Activated naive CD4-positive, alpha-beta T cell treated with anti-CD3 and anti-CD28 coated beads, Interleukin-2, amount 50 U/mL, for 24 hours (primary cell): Measurements from ENCODE around the gene AZIN2.
A peak's percentile ranks its signal among the peaks of the same experiment; 100 is the strongest.
"Not testable (repeated sequence)": the region's sequence is repeated elsewhere in the genome, so short reads cannot be mapped to it uniquely, and the experiment has no call there.

ENCODE experiments used
- H3K27ac Mint-ChIP-seq: one replicate; pipeline ENCODE4 v1.8.0; 2021; ENCODE audit warnings: mild to moderate bottlenecking, mixed read lengths
- H3K27me3 Mint-ChIP-seq: one replicate; pipeline ENCODE4 v1.8.0; 2021; ENCODE audit warnings: mixed read lengths
- H3K36me3 Mint-ChIP-seq: one replicate; pipeline ENCODE4 v1.8.0; 2021; ENCODE audit warnings: mixed read lengths
- H3K4me1 Mint-ChIP-seq: one replicate; pipeline ENCODE4 v1.8.0; 2021; ENCODE audit warnings: mixed read lengths
- H3K4me3 Mint-ChIP-seq: one replicate; pipeline ENCODE4 v1.8.0; 2021; ENCODE audit warnings: mild to moderate bottlenecking, mixed read lengths
- H3K9me3 Mint-ChIP-seq: one replicate; pipeline ENCODE4 v1.8.0; 2021; ENCODE audit warnings: mixed read lengths

AZIN2 gene

DNA sequence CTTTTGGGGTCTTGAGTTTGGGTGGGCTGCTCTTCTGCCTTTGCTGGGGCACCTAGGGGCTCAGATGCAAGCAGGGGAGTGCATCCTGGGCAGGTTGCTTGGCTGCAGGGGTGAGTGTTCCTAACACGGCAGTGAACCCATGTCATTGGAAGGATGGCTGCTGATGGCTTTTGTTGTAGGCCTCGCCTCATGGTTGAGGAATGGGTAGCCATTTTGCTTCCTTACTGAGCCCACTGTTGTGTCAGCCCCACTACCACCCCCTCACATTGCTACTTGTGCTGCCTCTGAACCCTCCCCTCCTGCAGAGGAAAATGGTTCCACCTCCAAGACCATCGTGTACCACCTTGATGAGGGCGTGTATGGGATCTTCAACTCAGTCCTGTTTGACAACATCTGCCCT lies 16.8 kb downstream of the AZIN2 start:
- H3K27ac Mint-ChIP-seq, result no peak overlapping the region
- no peaks in the 10 kb centered on the region for H3K36me3 Mint-ChIP-seq
- H3K9me3 Mint-ChIP-seq, result no peaks in the 10 kb centered on the region
- peaks cover 60% of the 10 kb centered on the region for H3K4me1 Mint-ChIP-seq
- H3K4me3 Mint-ChIP-seq, result no peak overlapping the region
- no peaks in the 10 kb centered on the region for H3K27me3 Mint-ChIP-seq

DNA sequence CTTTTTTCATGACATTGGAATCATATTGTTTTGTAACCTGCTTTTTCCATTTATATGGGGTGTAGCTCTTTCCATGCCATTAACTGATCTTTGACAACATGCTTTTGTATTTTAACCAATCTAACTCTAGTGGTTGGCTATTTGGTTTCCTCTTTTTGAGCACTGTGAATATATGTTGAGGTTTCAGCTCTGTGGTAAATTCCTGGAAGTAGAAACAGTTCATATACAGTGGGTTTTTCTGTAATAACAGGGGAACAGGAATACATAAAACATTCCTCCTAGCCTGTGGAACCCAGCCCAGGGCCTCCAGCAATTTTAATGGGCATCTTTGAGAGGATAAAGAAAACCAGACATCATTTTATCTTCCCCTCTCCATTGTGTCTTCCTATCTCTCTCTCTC lies 17.4 kb downstream of the AZIN2 start:
- H3K4me1 Mint-ChIP-seq, result peaks cover 60% of the 10 kb centered on the region
- H3K36me3 Mint-ChIP-seq, result no peaks in the 10 kb centered on the region
- H3K9me3 Mint-ChIP-seq, result no peaks in the 10 kb centered on the region
- H3K27ac Mint-ChIP-seq, result no peak overlapping the region
- no peaks in the 10 kb centered on the region for H3K27me3 Mint-ChIP-seq
- H3K4me3 Mint-ChIP-seq, result no peak overlapping the region

DNA sequence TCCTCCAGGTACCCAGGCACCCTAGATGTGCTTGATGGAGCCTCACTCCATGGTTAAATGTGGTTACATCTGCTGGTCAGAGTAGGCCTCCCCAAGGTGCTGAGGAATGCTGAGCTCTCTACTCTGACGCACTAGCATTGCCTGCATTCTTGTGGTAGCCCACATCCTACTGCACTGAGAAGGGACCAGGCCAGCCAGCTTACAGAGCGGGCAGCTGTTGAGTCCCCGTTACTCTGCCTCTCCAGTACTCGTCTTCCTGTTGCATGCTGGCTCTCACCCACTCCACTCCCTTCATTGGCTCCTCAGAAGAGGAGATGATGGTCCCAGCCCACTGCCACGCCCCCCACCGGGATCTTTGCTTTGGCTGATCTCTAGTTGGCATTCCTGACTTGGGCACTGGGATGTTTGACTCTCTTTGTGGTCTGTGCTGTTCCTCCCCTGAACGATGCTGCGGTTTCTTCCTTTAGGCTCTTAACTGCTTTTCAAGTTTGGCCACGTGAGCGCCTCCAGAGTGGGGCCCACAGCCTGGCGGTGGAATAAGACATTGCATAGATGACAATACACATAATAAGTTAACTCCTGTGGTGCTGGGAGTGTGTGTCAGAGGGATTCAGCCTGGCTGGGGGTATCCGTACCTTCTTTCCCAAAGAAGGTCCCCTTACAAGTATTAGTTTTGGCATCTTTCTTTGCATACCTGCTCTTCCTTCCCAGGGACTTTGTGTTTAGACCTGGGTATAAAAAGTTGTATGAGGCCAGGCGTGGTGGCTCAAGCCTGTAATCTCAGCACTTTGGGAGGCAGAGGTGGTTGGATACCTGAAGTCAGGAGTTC lies 18.6 kb downstream of the AZIN2 start:
- Mint-ChIP-seq H3K9me3 (no peaks in the 10 kb centered on the region), H3K4me3 (peak overlapping the region; percentile 77), H3K27ac (peak overlapping the region; percentile 93), H3K27me3 (no peaks in the 10 kb centered on the region), H3K36me3 (no peaks in the 10 kb centered on the region), H3K4me1 (peaks cover 60% of the 10 kb centered on the region)

DNA sequence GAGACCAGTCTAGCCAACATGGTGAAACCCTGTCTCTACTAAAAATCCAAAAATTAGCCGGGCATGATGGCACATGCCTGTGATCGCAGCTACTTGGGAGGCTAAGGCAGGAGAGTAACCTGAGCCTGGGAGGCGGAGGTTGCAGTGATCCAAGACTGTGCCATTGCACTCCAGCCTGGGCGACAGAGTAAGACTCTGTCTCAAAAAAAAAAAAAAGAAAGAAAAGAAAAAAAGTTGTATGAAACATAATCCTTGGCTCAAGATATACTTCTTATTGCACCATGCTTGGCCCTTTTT lies 19.1 kb downstream of the AZIN2 start:
- not testable (repeated sequence) for H3K36me3 Mint-ChIP-seq
- H3K4me1 Mint-ChIP-seq, result peaks cover 55% of the 10 kb centered on the region

DNA sequence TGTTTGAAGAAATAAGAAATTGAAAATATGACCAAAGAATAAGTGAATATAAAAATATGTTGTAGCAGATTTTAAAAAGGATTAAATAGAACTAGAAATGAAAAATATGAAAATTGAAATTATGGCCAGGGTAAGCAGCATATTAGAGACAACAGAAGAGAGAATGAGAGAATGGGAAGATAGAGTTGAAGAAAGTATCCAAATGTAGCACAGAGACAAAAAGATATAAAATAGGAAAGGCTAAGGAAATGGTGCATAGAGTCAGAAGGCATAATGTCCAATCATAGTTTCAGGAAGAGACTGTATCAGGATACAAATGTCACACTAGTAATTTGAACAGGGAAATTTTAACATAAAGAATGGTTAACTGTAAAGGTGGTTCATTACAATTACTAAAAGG lies 29.5 kb downstream of the AZIN2 start:
- no peaks in the 10 kb centered on the region for H3K9me3 Mint-ChIP-seq
- no peaks in the 10 kb centered on the region for H3K4me1 Mint-ChIP-seq
- H3K27me3 Mint-ChIP-seq, result no peaks in the 10 kb centered on the region
- H3K27ac Mint-ChIP-seq, result no peak overlapping the region
- no peak overlapping the region for H3K4me3 Mint-ChIP-seq
- H3K36me3 Mint-ChIP-seq, result peaks cover 2% of the 10 kb centered on the region

More for the DNA sequence above, 19.1 kb downstream of the AZIN2 start:
- Mint-ChIP-seq H3K27ac (peak overlapping the region; percentile 93), H3K4me3 (peak overlapping the region; percentile 77)
- not testable (repeated sequence) for H3K27me3 Mint-ChIP-seq, H3K9me3 Mint-ChIP-seq

DNA sequence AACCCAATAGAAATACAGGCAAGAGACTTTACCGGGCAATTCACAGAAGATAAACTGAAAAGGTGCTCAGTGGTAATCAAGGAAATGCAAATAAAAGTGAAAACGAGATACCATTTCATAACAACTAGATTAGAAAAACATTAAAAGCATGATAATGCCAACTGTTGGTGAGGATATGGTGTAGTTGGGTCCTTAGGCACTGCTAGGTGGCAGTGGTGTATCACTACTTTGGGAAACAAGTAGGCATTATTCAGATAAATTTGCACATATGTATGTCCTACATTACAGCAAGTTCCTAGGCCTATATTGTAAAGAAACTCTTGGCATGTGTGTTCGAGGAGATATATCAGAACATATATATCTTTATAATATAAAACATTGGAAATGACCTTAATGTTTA lies 31.0 kb downstream of the AZIN2 start:
- Mint-ChIP-seq H3K9me3 (no peaks in the 10 kb centered on the region), H3K36me3 (peaks cover 2% of the 10 kb centered on the region), H3K4me3 (no peak overlapping the region), H3K27me3 (no peaks in the 10 kb centered on the region), H3K4me1 (no peaks in the 10 kb centered on the region), H3K27ac (no peak overlapping the region)

DNA sequence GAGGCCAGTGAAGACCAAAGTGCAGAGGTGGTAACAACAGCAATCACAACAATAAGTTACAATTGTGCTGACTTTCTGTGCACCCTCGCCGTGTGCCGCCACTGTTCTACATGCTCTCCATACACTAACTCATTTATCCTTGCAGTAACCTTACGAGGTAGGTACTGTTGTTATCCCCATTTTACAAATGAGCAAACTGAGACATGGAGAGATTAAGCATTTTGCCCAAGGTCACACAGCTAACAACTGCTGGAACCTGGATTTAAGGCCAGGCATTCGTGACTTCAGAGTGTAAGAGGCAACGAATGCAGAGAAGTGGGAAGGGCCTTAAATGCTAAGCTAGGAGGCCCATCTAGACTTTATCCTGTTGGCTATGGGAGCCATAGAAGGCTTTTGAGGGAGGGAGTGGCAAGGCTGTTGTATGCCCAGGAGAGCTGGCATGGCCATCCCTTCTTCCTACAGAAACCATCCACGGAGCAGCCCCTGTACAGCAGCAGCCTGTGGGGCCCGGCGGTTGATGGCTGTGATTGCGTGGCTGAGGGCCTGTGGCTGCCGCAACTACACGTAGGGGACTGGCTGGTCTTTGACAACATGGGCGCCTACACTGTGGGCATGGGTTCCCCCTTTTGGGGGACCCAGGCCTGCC lies 36.6 kb downstream of the AZIN2 start:
- no peak overlapping the region for H3K4me3 Mint-ChIP-seq
- H3K27ac Mint-ChIP-seq, result no peak overlapping the region
- no peaks in the 10 kb centered on the region for H3K27me3 Mint-ChIP-seq
- H3K4me1 Mint-ChIP-seq, result no peaks in the 10 kb centered on the region
- no peaks in the 10 kb centered on the region for H3K9me3 Mint-ChIP-seq
- H3K36me3 Mint-ChIP-seq, result no peaks in the 10 kb centered on the region

DNA sequence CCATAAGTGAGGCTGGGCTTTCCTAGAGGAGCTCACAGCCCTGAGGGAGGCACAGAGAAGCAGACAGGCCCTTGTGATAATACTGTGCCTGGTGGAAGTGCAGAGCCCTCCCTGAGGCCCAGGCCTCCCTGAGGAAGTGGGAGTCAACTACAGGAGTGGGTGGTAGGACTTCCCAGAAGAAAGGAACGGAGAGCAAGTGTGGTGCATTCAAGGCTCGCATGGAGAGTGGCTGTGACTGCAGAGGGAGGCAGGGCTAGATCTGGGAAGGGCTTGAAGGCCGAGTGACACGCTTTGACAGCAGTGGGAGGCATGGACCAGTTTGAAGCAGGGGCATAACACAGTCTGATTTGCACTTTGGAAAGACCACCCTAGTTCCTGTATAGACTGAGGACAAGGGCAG lies 37.3 kb downstream of the AZIN2 start:
- no peaks in the 10 kb centered on the region for H3K27me3 Mint-ChIP-seq
- no peaks in the 10 kb centered on the region for H3K36me3 Mint-ChIP-seq
- H3K9me3 Mint-ChIP-seq, result no peaks in the 10 kb centered on the region
- H3K4me3 Mint-ChIP-seq, result no peak overlapping the region
- no peaks in the 10 kb centered on the region for H3K4me1 Mint-ChIP-seq
- no peak overlapping the region for H3K27ac Mint-ChIP-seq

DNA sequence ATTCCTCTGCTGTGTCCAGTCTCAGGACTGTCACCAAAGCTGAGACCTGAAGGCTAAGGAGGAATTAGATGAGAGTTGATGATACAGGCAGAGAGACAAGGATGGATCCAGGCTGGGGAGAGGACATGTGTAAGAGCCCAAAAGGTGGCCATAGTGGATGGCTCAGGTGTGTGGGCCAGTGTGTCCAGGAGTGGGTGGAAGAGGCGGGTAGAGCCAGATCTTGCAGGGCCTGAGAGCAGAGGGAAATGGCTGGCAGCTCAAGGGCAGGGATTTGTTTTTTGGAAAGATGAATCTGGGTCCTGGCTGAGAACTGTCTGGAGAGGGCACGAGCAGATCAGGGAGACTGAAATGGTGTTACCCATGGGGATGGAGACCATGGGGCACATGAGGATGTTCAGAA lies 38.1 kb downstream of the AZIN2 start:
- H3K4me1 Mint-ChIP-seq, result no peaks in the 10 kb centered on the region
- no peaks in the 10 kb centered on the region for H3K36me3 Mint-ChIP-seq
- no peaks in the 10 kb centered on the region for H3K9me3 Mint-ChIP-seq
- H3K4me3 Mint-ChIP-seq, result no peak overlapping the region
- H3K27ac Mint-ChIP-seq, result peak overlapping the region; percentile 60
- no peaks in the 10 kb centered on the region for H3K27me3 Mint-ChIP-seq

DNA sequence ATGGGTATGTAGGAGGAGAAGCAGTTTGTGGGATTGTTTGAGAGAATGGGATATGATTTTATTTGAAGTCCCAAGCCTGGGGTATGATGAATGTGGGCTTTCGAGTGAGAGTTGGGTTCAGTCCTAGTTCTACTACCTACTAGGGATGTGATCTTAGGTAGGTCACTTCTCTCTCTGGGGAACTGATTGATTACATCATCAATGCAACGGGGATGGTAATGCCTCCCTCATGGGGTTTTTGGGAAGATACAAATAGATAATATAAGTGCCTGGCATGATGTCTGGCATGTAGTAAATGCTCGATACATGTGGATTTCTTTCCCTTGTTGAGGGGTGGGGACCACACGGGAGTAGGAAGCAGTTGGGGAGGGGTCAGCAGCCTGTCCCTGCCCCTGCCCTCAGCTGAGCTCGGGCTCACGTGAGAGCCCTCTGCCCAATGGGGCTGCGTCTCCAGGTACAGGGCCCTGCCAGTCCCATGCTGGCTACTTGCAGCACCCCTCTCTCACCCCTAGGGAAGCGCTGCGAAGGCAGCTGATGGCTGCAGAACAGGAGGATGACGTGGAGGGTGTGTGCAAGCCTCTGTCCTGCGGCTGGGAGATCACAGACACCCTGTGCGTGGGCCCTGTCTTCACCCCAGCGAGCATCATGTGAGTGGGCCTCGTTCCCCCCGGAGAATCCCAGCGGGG lies 38.7 kb downstream of the AZIN2 start:
- H3K27ac Mint-ChIP-seq, result no peak overlapping the region
- H3K27me3 Mint-ChIP-seq, result no peaks in the 10 kb centered on the region

DNA sequence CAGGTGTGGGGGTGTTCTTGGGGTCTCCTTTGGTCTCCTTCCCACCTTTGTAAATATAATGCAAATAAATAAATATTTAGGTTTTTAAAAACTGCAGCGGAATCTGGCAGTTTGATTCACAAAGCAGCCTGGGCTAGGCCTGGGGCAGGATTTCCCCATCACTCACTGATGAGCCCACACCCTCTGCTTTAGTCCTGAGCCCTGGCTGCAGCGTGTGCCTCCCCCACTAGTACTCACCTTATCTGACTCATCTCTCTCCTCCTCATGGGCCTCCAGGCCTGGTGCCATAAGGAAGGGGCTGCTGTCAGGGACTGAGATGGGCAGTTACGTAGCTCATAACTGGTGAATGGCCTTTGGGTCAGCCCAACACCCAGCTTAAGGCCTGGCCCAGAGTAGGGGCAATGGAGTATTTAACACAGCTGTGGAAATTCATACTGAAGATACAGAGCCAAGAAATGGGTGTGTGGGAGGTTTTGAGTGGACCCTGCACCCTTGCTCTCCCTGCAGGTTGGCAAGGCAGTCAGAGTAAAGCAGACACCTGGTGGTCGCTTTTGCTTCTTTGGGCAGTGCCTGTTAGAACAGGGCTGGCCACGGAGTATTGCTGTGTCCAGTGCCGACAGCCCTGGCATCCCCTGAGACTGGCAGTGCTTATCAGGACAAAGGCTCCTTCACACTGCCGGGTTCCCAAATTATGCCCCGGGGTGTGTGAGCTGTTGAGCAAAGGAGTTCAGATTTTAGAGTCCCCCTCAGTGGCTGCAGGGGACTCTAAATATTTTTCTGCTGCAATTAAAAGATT lies 39.7 kb downstream of the AZIN2 start:
- no peak overlapping the region for H3K4me3 Mint-ChIP-seq
- H3K4me1 Mint-ChIP-seq, result peaks cover 4% of the 10 kb centered on the region
- no peak overlapping the region for H3K27ac Mint-ChIP-seq
- H3K36me3 Mint-ChIP-seq, result peaks cover 2% of the 10 kb centered on the region
- no peaks in the 10 kb centered on the region for H3K27me3 Mint-ChIP-seq
- H3K9me3 Mint-ChIP-seq, result no peaks in the 10 kb centered on the region

More for the DNA sequence above, 38.7 kb downstream of the AZIN2 start:
- H3K4me1 Mint-ChIP-seq, result no peaks in the 10 kb centered on the region
- no peaks in the 10 kb centered on the region for H3K36me3 Mint-ChIP-seq
- H3K4me3 Mint-ChIP-seq, result no peak overlapping the region
- no peaks in the 10 kb centered on the region for H3K9me3 Mint-ChIP-seq

DNA sequence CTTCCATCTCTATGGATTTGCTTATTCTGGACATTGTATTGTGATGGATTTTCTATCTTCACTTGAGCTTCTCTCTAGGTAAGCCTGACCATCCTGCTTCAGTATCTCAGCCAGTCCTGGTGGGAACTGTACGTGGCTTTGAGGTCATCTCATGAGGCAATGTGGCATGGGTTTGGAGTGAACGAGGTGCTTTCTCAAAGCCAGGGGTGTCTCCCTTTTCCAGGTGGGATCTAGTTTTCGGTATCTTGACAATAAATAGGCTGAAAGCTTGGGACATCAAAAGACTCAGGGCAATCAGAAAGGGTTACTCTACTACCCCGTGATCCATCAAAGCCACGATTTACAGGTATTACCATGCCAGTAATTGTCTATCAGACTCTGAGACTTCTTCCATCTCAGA lies 40.8 kb downstream of the AZIN2 start:
- Mint-ChIP-seq H3K4me3 (no peak overlapping the region), H3K36me3 (peaks cover 4% of the 10 kb centered on the region), H3K4me1 (peaks cover 10% of the 10 kb centered on the region), H3K27me3 (no peaks in the 10 kb centered on the region), H3K9me3 (no peaks in the 10 kb centered on the region), H3K27ac (no peak overlapping the region)

DNA sequence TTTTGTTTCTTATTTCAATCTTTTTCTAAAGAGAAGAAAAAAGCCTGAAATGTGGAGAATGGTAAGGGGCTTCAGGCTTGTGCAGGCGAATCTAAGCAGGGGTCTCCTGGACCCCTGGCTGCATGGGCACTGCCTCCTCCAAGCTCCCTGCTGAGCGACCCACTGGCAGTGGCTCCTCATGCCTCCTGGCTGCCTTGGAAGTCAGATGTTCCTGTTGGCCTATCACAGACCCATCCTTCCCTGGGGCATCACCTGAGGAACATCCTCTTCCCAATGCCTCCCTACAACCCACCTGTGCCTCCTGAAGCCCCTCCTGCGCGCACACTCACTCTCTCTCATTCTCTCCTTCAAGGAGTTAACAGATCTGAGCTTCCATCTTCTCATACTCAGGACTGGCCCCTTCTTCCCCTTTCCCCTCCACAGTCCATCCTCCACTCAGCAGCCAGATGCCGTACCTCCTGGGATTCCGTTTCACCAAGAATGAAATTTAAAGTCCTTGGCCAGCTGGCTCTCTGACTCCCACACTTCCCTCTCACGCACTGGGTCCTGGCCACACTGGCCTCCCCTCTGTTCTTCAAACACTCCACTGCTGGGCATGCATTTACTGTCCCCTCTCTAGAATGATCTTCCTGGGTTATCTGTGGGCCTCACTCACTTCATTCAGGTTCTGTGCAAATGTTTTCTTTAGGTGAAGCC lies 41.7 kb downstream of the AZIN2 start:
- Mint-ChIP-seq H3K36me3 (peaks cover 4% of the 10 kb centered on the region), H3K27ac (peak overlapping the region; percentile 59), H3K4me1 (peaks cover 10% of the 10 kb centered on the region), H3K27me3 (no peaks in the 10 kb centered on the region), H3K4me3 (no peak overlapping the region), H3K9me3 (no peaks in the 10 kb centered on the region)

DNA sequence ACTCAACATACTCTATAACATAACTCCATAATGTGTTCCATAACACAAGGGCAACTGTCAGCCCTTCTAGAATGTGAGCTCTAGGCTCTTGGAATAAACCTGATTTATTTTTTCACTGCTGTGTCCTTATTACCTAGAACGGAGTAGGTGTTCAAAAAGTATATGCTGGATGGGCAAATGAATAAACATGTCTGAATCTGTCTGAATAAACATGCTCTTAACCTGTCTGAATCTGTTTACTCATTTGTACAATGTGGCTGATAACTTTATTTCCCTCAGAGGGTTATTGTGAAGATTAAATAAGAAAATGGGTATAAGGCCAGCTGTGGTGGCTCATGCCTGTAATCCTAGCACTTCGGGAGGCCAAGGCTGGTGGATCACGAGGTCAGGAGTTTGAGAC lies 42.3 kb downstream of the AZIN2 start:
- H3K27ac Mint-ChIP-seq, result peak overlapping the region; percentile 59
- no peaks in the 10 kb centered on the region for H3K9me3 Mint-ChIP-seq
- H3K4me1 Mint-ChIP-seq, result peaks cover 12% of the 10 kb centered on the region
- no peaks in the 10 kb centered on the region for H3K27me3 Mint-ChIP-seq
- peaks cover 4% of the 10 kb centered on the region for H3K36me3 Mint-ChIP-seq
- no peak overlapping the region for H3K4me3 Mint-ChIP-seq

DNA sequence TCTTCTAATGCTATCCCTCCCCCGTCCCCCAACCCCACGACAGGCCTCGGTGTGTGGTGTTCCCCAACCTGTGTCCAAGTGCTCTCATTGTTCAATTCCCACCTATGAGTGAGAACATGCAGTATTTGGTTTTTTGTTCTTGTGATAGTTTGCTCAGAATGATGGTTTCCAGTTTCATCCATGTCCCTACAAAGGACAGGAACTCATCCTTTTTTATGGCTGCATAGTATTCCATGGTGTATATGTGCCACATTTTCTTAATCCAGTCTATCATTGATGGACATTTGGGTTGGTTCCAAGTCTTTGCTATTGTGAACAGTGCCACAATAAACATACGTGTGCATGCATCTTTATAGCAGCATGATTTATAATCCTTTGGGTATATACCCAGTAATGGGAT lies 43.7 kb downstream of the AZIN2 start:
- H3K27ac Mint-ChIP-seq, H3K4me3 Mint-ChIP-seq, H3K27me3 Mint-ChIP-seq, H3K36me3 Mint-ChIP-seq, H3K9me3 Mint-ChIP-seq: not testable (repeated sequence)
- peaks cover 25% of the 10 kb centered on the region for H3K4me1 Mint-ChIP-seq
